Sigmoid colon (tissue), 7 donors: ENCODE measurements around the gene STK17A. TPM values are rescaled to one million over a fixed set of nuclear protein-coding genes. Genes with fewer than 3 reads are reported as not detected.

ENCODE experiments used
- DNase-seq: peaks from one replicate; pipeline ENCODE4 v3.0.0-alpha.2; 2019
- H3K27ac ChIP-seq, 4 donors: fragments of 200-600 bp; sonication (generic); one replicate each; pipeline ENCODE4 v1.5.1; 2016 to 2019; ENCODE audit warnings: mild to moderate bottlenecking in 1 of 4
- H3K27me3 ChIP-seq, 3 donors: fragments of 200-600 bp; sonication (generic); one replicate each; pipeline ENCODE4 v1.5.1; 2019; ENCODE audit warnings: mild to moderate bottlenecking in 1 of 3
- H3K36me3 ChIP-seq, 4 donors: fragments of 200-600 bp; sonication (generic); one replicate each; pipeline ENCODE4 v1.5.1; 2016 to 2019
- H3K4me1 ChIP-seq, 4 donors: fragments of 200-600 bp; sonication (generic); one replicate each; pipeline ENCODE4 v1.5.1; 2017 to 2019
- H3K4me3 ChIP-seq, 4 donors: fragments of 200-600 bp; sonication (generic); one replicate each; pipeline ENCODE4 v1.5.1; 2017 to 2019; ENCODE audit warnings: mild to moderate bottlenecking in 2 of 4, moderate library complexity in 1 of 4
- H3K9me3 ChIP-seq, 4 donors: fragments of 200-600 bp in 3 of 4; sonication (generic) in 3 of 4; one replicate each; pipeline versions ENCODE4 v1.5.1 to v1.6.1; 2013 to 2019
- CTCF ChIP-seq, 4 experiments: fragments of 450-650 bp in 3 of 4; fragments of 200-600 bp in 1 of 4; IDR thresholded peaks; one replicate each; pipeline ENCODE4 v1.5.1; 2016 to 2019; ENCODE audit warnings: antibody characterized with exemption in 4 of 4, mild to moderate bottlenecking in 3 of 4, moderate library complexity in 2 of 4
- EP300 ChIP-seq, 4 donors: sonication (generic); formaldehyde crosslinking; IDR thresholded peaks; one replicate each; pipeline ENCODE4 v1.6.1; 2017; ENCODE audit warnings: antibody characterized with exemption in 4 of 4
- POLR2A ChIP-seq, 2 donors: fragments of 450-650 bp; IDR thresholded peaks; one replicate each; pipeline ENCODE4 v1.6.1; 2016; ENCODE audit warnings: antibody characterized with exemption in 2 of 2, mild to moderate bottlenecking in 2 of 2, moderate library complexity in 2 of 2
- POLR2AphosphoS5 ChIP-seq, 4 donors: sonication (generic); formaldehyde crosslinking; IDR thresholded peaks; one replicate each; pipeline ENCODE4 v1.6.1; 2017; ENCODE audit warnings: antibody characterized with exemption in 4 of 4
- WGBS, 2 donors: extraction: QIAGEN DNeasy Blood & Tissue Kit; methylation state at CpG; one replicate each; pipeline ENCODE4 v1.1.7; 2013; 5-methylcytosine and 5-hydroxymethylcytosine counted together
- intact Hi-C: fragments of 100-400 bp; cut with DNase I; formaldehyde crosslinking; loops from one replicate; pipeline ENCODE4 v1.15.1; 2023
- polyA plus RNA-seq, 3 donors: library from polyadenylated mRNA; stranded (reverse); fragments of 200-250 nt; gene quantifications; one replicate each; pipeline ENCODE4 v1.2.3, GENCODE V29; 2013
- total RNA-seq, 4 donors: library from RNA; depleted of rRNA; stranded (reverse); fragments of >200 nt; gene quantifications; one replicate each; pipeline ENCODE4 v1.1.0, GENCODE V29; 2016
- donor health status: healthy with polysubstance abuse.
- donor health status: Bipolar disorder and iron deficiency.
- donor health status: healthy.

Gene STK17A
- total and polyA plus RNA-seq, 7 donors: 9.3 to 29.6 (median 16.8) TPM

GRCh38 chr7:43609097-43609496 lies 26.2 kb downstream of the STK17A start:
- Histone ChIP-seq H3K36me3 (peaks cover 0 to 11% (median 2%) of the 10 kb centered on the region in 4 donors), H3K27ac (no peak overlapping the region), H3K4me3 (no peak overlapping the region), H3K4me1 (peaks cover 0 to 26% (median 24%) of the 10 kb centered on the region in 4 donors), H3K27me3 (no peaks in the 10 kb centered on the region), H3K9me3 (no peaks in the 10 kb centered on the region)
- WGBS, 2 donors: 88 to 96% methylated on average over 2 of the region's 2 CpGs
- no peak for DNase-seq
- TF ChIP-seq POLR2A (IDR thresholded peaks at IDR 0.05): no peak
- TF ChIP-seq POLR2AphosphoS5 (IDR thresholded peaks at IDR 0.05): no peak
- TF ChIP-seq EP300 (IDR thresholded peaks at IDR 0.05): no peak
- TF ChIP-seq CTCF (IDR thresholded peaks at IDR 0.05): no peak
- intact Hi-C loops: no loop called here

- H3K27me3 ChIP-seq: no peaks in the 10 kb centered on the region
- peaks cover 0 to 26% (median 24%) of the 10 kb centered on the region in 4 donors for H3K4me1 ChIP-seq
- H3K27ac ChIP-seq: peak overlapping the region in 3 of 4 donors; percentile 23 to 55 (median 38)
- H3K4me3 ChIP-seq: no peak overlapping the region
- 82 to 92% methylated on average over 5 of the region's 5 CpGs for WGBS, 2 donors
- intact Hi-C loops: no loop called here
- no peaks in the 10 kb centered on the region for H3K9me3 ChIP-seq
- no peak for DNase-seq
- TF ChIP-seq CTCF (IDR thresholded peaks at IDR 0.05): no peak
- TF ChIP-seq POLR2A (IDR thresholded peaks at IDR 0.05): no peak
- no peak for TF ChIP-seq EP300 (IDR thresholded peaks at IDR 0.05)
- TF ChIP-seq POLR2AphosphoS5 (IDR thresholded peaks at IDR 0.05): no peak
- H3K36me3 ChIP-seq: peaks cover 0 to 11% (median under 1%) of the 10 kb centered on the region in 4 donors
Observed at GRCh38 chr7:43612128-43612527, 29.2 kb downstream of the STK17A start.

GRCh38 chr7:43612599-43613589 lies 30.0 kb downstream of the STK17A start:
- WGBS, 2 donors: 58 to 87% methylated on average over 3 of the region's 3 CpGs
- H3K27ac ChIP-seq: peak overlapping the region in 3 of 4 donors; percentile 23 to 55 (median 38)

GRCh38 chr7:43615558-43616145 lies 32.7 kb downstream of the STK17A start:
- H3K36me3 ChIP-seq: no peaks in the 10 kb centered on the region
- H3K9me3 ChIP-seq: no peaks in the 10 kb centered on the region
- H3K4me3 ChIP-seq: no peak overlapping the region
- H3K27me3 ChIP-seq: no peaks in the 10 kb centered on the region
- no peak for DNase-seq
- intact Hi-C loops: no loop called here
- no peak overlapping the region for H3K27ac ChIP-seq
- H3K4me1 ChIP-seq: peaks cover 0 to 26% (median 24%) of the 10 kb centered on the region in 4 donors
- TF ChIP-seq CTCF (IDR thresholded peaks at IDR 0.05) (no peak), POLR2A (IDR thresholded peaks at IDR 0.05) (no peak), POLR2AphosphoS5 (IDR thresholded peaks at IDR 0.05) (no peak), EP300 (IDR thresholded peaks at IDR 0.05) (no peak)
- WGBS, 2 donors: 71 to 91% methylated on average over 7 of the region's 7 CpGs

More at GRCh38 chr7:43612599-43613589, 30.0 kb downstream of the STK17A start:
- Histone ChIP-seq H3K9me3 (no peaks in the 10 kb centered on the region), H3K36me3 (peaks cover 0 to 11% (median 0%) of the 10 kb centered on the region in 4 donors), H3K4me3 (no peak overlapping the region), H3K4me1 (peaks cover 0 to 26% (median 24%) of the 10 kb centered on the region in 4 donors), H3K27me3 (no peaks in the 10 kb centered on the region)
- no peak for TF ChIP-seq EP300 (IDR thresholded peaks at IDR 0.05)
- TF ChIP-seq CTCF (IDR thresholded peaks at IDR 0.05): no peak
- TF ChIP-seq POLR2A (IDR thresholded peaks at IDR 0.05): no peak
- no peak for TF ChIP-seq POLR2AphosphoS5 (IDR thresholded peaks at IDR 0.05)
- intact Hi-C loops: no loop called here
- no peak for DNase-seq
